Hepatocyte (in vitro differentiated cells): Measurements from ENCODE around the gene COL9A2. TPM values are rescaled to one million over a fixed set of nuclear protein-coding genes. Genes with fewer than 3 reads are reported as not detected.

Source experiments
- DNase-seq: peaks from one replicate; pipeline ENCODE4 v3.0.0-alpha.2; 2016; ENCODE audit warnings: low spot score
- H2AFZ ChIP-seq: fragments of 200-600 bp; sonication (generic); 2 replicates; pipeline ENCODE4 v1.6.0; 2016; ENCODE audit warnings: antibody characterized with exemption, mild to moderate bottlenecking
- H3K27ac ChIP-seq: fragments of 200-600 bp; sonication (generic); 2 replicates; pipeline ENCODE4 v1.5.1; 2016; ENCODE audit warnings: mild to moderate bottlenecking
- H3K27me3 ChIP-seq: fragments of 200-600 bp; sonication (generic); 2 replicates; pipeline ENCODE4 v1.6.1; 2016
- H3K36me3 ChIP-seq: fragments of 200-600 bp; sonication (generic); replicated peaks from 2 replicates; pipeline ENCODE4 v1.5.1; 2016; ENCODE audit warnings: low read depth; ENCODE audit not compliant: insufficient read depth
- H3K4me1 ChIP-seq: fragments of 200-600 bp; sonication (generic); 2 replicates; pipeline ENCODE4 v1.5.1; 2016; ENCODE audit warnings: mild to moderate bottlenecking, moderate library complexity; ENCODE audit not compliant: insufficient read depth
- H3K4me2 ChIP-seq: fragments of 200-600 bp; sonication (generic); 2 replicates; pipeline ENCODE4 v1.6.0; 2016
- H3K4me3 ChIP-seq: fragments of 200-600 bp; sonication (generic); 2 replicates; pipeline ENCODE4 v1.5.1; 2016; ENCODE audit warnings: mild to moderate bottlenecking
- H3K79me2 ChIP-seq: fragments of 200-600 bp; sonication (generic); 2 replicates; pipeline ENCODE4 v1.6.0; 2017; ENCODE audit warnings: mild to moderate bottlenecking
- H3K9me2 ChIP-seq: fragments of 200-600 bp; sonication (generic); replicated peaks from 2 replicates; pipeline ENCODE4 v1.6.0; 2017; ENCODE audit warnings: mild to moderate bottlenecking; ENCODE audit not compliant: insufficient read depth
- H3K9me3 ChIP-seq: fragments of 200-600 bp; sonication (generic); 2 replicates; pipeline ENCODE4 v1.5.1; 2016; ENCODE audit warnings: low read depth, mild to moderate bottlenecking
- H4K20me1 ChIP-seq: fragments of 200-600 bp; sonication (generic); 2 replicates; pipeline ENCODE4 v1.6.0; 2016; ENCODE audit warnings: mild to moderate bottlenecking; ENCODE audit not compliant: insufficient read depth, poor library complexity, severe bottlenecking
- EZH2 ChIP-seq: fragments of 200-600 bp; sonication (generic); IDR thresholded peaks from 2 replicates; pipeline ENCODE4 v1.6.1; 2016; ENCODE audit warnings: antibody characterized with exemption, mild to moderate bottlenecking, borderline replicate concordance
- EZH2phosphoT487 ChIP-seq: fragments of 200-600 bp; sonication (generic); IDR thresholded peaks from one replicate; pipeline ENCODE4 v1.6.1; 2018; ENCODE audit warnings: antibody characterized with exemption, mild to moderate bottlenecking, low read depth, moderate library complexity; ENCODE audit not compliant: unreplicated experiment, severe bottlenecking
- WGBS: methylation state at CpG from one replicate; pipeline ENCODE4 v1.1.6; 2016; ENCODE audit warnings: low lambda C conversion rate; ENCODE audit errors: missing lambda C conversion rate; 5-methylcytosine and 5-hydroxymethylcytosine counted together
- polyA plus RNA-seq: library from polyadenylated mRNA; unstranded; fragments of >200 nt; fragmentation: Nextera tagmentation; extraction: Ambion mirVana; gene quantifications from 2 replicates; pipeline ENCODE4 v1.2.1, GENCODE V29; 2016
- total RNA-seq: library from RNA; depleted of rRNA; stranded (reverse); fragments of >200 nt; gene quantifications from 2 replicates; pipeline ENCODE4 v1.2.3, GENCODE V29; 2014
- TF ChIP-seq, protein P1 (sequence below): fragments of 200-600 bp; sonication (generic); IDR thresholded peaks from 2 replicates; pipeline ENCODE4 v1.5.1; 2016; ENCODE audit warnings: antibody characterized with exemption, mild to moderate bottlenecking; ENCODE audit not compliant: poor library complexity

Gene COL9A2
- total and polyA plus RNA-seq, 2 experiments from 2014 or later = 20.6 to 24.9 TPM

DNA sequence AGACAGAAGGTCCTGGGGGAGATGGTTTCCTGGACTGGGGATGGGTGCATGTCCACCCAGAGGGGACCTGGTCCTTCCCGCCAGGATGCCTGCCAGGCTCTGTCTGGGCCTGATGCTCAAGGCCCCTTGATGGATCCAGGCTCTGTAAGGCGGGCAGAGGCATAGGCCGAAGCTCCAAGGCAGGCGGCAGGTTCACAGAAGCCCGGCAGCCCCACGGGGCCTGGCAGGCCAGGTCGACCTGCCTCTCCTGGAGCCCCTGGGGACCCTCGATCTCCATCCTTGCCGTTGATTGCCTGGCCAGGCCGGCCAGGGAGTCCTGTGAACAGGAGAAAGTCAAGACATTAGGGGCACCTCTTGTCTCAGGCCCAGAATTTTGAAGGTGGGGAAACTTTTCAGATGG lies 16.0 kb downstream of the COL9A2 start:
- Histone ChIP-seq H3K4me2 (no peak overlapping the region), H3K4me3 (no peak overlapping the region), H3K9me2 (no peaks in the 10 kb centered on the region), H3K27ac (no peak overlapping the region), H3K27me3 (no peaks in the 10 kb centered on the region), H3K79me2 (no peaks in the 10 kb centered on the region), H3K9me3 (no peaks in the 10 kb centered on the region), H3K4me1 (no peaks in the 10 kb centered on the region), H2AFZ (no peak overlapping the region), H4K20me1 (no peaks in the 10 kb centered on the region), H3K36me3 (no peaks in the 10 kb centered on the region)
- no peak for DNase-seq
- 92% methylated on average over 10 of the region's 10 CpGs for WGBS
- TF ChIP-seq EZH2 = no peak

DNA sequence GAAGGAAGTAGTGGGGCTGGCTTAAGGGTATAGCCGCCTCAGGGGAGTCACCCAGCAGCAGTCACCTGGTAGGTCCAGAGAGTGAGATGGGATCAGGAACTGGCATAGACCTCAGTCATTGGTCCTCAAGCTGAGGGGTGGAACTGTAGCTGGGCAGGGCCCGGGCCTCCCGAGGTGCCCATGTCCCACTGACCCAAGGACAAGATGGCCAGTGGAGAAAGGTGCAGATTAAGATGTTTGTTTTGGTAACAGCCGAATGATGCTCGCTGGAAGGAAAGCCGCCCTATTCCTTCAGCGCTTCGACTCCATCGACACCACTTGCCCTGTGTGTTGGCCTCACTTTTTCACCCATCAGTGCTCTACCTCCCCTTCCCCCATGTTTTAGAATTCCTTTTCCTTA lies 16.4 kb downstream of the COL9A2 start:
- Histone ChIP-seq H3K36me3 (no peaks in the 10 kb centered on the region), H3K4me1 (no peaks in the 10 kb centered on the region), H4K20me1 (no peaks in the 10 kb centered on the region), H3K27me3 (no peaks in the 10 kb centered on the region), H3K4me3 (no peak overlapping the region), H3K9me3 (no peaks in the 10 kb centered on the region), H3K9me2 (no peaks in the 10 kb centered on the region), H2AFZ (no peak overlapping the region), H3K27ac (no peak overlapping the region), H3K4me2 (no peak overlapping the region), H3K79me2 (no peaks in the 10 kb centered on the region)
- no peak for DNase-seq
- 96% methylated on average over 9 of the region's 9 CpGs for WGBS
- TF ChIP-seq EZH2phosphoT487 (no peak), EZH2 (no peak)
- TF ChIP-seq, protein P1, sequence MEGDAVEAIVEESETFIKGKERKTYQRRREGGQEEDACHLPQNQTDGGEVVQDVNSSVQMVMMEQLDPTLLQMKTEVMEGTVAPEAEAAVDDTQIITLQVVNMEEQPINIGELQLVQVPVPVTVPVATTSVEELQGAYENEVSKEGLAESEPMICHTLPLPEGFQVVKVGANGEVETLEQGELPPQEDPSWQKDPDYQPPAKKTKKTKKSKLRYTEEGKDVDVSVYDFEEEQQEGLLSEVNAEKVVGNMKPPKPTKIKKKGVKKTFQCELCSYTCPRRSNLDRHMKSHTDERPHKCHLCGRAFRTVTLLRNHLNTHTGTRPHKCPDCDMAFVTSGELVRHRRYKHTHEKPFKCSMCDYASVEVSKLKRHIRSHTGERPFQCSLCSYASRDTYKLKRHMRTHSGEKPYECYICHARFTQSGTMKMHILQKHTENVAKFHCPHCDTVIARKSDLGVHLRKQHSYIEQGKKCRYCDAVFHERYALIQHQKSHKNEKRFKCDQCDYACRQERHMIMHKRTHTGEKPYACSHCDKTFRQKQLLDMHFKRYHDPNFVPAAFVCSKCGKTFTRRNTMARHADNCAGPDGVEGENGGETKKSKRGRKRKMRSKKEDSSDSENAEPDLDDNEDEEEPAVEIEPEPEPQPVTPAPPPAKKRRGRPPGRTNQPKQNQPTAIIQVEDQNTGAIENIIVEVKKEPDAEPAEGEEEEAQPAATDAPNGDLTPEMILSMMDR = no peak

DNA sequence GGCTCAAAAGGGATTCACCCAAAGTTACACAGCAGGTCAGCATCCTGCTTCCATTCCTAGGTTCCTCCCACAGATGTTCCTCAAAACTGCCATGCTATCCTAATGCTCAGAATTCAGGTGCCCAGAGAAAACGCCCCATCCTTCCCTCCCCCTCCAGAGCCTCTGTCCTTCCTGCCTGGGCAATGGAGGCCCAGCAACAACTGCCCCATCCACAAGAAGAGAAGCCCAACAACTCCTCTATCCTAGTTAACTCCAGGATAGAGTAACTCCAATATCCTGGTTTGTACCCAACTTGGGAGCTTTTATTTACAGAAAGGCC lies 16.9 kb downstream of the COL9A2 start:
- H3K36me3 ChIP-seq = no peaks in the 10 kb centered on the region
- H3K4me1 ChIP-seq = no peaks in the 10 kb centered on the region
- H3K27me3 ChIP-seq = no peaks in the 10 kb centered on the region
- no peak for DNase-seq
- no peaks in the 10 kb centered on the region for H4K20me1 ChIP-seq
- TF ChIP-seq, protein P1 = no peak
- H3K4me3 ChIP-seq = no peak overlapping the region
- H2AFZ ChIP-seq = no peak overlapping the region
- H3K79me2 ChIP-seq = no peaks in the 10 kb centered on the region
- H3K4me2 ChIP-seq = no peak overlapping the region
- 94% methylated on average over 1 of the region's 1 CpG for WGBS
- no peaks in the 10 kb centered on the region for H3K9me2 ChIP-seq
- H3K9me3 ChIP-seq = no peaks in the 10 kb centered on the region
- no peak overlapping the region for H3K27ac ChIP-seq

DNA sequence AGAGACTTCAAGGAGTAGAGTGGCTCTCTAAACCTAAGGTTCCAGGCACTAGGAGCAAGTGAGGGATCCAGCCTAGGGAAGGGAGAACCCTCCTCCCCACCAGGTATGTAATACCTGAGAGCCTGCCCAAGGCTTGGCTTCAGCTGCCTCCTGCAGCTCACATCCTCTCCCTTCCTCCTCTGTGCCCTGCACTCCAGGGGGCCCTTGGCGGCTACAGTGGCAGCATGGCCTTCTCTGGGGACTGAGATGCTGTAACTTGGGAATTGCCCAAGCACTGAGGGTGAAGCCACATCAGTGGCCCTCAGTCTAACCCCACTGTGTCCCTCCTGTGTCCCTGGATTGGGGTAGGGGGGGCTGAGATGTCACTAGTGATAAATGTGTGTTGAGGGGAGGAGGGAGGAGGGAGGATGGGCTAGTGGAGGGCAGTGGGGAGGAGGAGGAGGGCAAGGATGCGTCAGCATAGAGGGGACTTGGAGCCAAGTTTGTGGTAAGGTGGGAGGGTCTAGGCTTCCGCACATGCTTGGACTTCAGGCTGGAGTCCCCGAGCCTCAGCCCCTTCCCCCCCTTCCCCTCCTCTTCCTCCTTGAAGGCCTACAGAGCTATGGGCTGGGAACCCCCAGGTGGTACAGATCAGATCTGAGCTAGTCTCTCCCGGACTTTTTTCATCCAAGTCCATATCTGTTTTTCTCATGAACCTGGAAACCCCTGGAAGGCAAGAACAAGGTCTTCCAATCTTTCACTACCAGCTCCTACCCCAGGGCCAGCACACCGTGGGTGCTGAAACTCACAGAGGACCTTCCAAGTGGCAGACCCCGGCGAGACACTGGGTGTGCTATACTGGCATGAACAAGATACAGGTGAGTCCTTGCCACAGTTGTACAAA lies 17.5 kb downstream of the COL9A2 start:
- Histone ChIP-seq H3K4me1 (no peaks in the 10 kb centered on the region), H3K36me3 (no peaks in the 10 kb centered on the region), H2AFZ (no peak overlapping the region), H3K27me3 (no peaks in the 10 kb centered on the region), H3K9me3 (no peaks in the 10 kb centered on the region), H3K79me2 (no peaks in the 10 kb centered on the region), H4K20me1 (no peaks in the 10 kb centered on the region), H3K4me3 (no peak overlapping the region), H3K27ac (no peak overlapping the region), H3K4me2 (no peak overlapping the region), H3K9me2 (no peaks in the 10 kb centered on the region)
- DNase-seq = no peak
- TF ChIP-seq EZH2 = no peak
- no peak for TF ChIP-seq EZH2phosphoT487
- TF ChIP-seq, protein P1 = no peak
- WGBS = 88% methylated on average over 5 of the region's 8 CpGs
